Neural cell (in vitro differentiated cells): ENCODE measurements around the gene CHCHD3. TPM values are rescaled to one million over a fixed set of nuclear protein-coding genes. Genes with fewer than 3 reads are reported as not detected.

Experiments used
- H2AFZ ChIP-seq: fragments of 200-600, 300-800 bp; sonication (generic), shearing (Covaris generic); 2 replicates; pipeline ENCODE4 v1.6.0; 2014; ENCODE audit warnings: low read depth, mild to moderate bottlenecking, antibody characterized with exemption, low read length, moderate library complexity
- H3F3A ChIP-seq: fragments of 200-600 bp; shearing (Covaris generic); 2 replicates; pipeline ENCODE4 v1.6.1; 2016; ENCODE audit warnings: mild to moderate bottlenecking, moderate library complexity, mixed read lengths, antibody characterized with exemption, low read length; ENCODE audit not compliant: insufficient read depth, poor library complexity, severe bottlenecking
- H3K27ac ChIP-seq: fragments of 200-600, 300-800 bp; sonication (generic), shearing (Covaris generic); 2 replicates; pipeline ENCODE4 v1.5.1; 2014; ENCODE audit warnings: mild to moderate bottlenecking, low read length, moderate library complexity
- H3K27me3 ChIP-seq: fragments of 300-800, 200-600 bp; sonication (generic), shearing (Covaris generic); 2 replicates; pipeline ENCODE4 v1.6.0; 2014; ENCODE audit warnings: mild to moderate bottlenecking, low read depth, low read length, moderate library complexity; ENCODE audit not compliant: insufficient read depth
- H3K36me3 ChIP-seq: fragments of 300-800, 200-600 bp; sonication (generic), shearing (Covaris generic); 2 replicates; pipeline ENCODE4 v1.5.1; 2014; ENCODE audit warnings: mild to moderate bottlenecking, antibody characterized with exemption, low read length, moderate library complexity; ENCODE audit not compliant: insufficient read depth
- H3K4me2 ChIP-seq: fragments of 300-800, 200-600 bp; sonication (generic), shearing (Covaris generic); 2 replicates; pipeline ENCODE4 v1.6.0; 2014; ENCODE audit warnings: mild to moderate bottlenecking, low read length
- H3K4me3 ChIP-seq: fragments of 300-800, 200-600 bp; sonication (generic), shearing (Covaris generic); 2 replicates; pipeline ENCODE4 v1.5.1; 2014; ENCODE audit warnings: mild to moderate bottlenecking, low read length, moderate library complexity
- H3K79me2 ChIP-seq: fragments of 200-600 bp; shearing (Covaris generic); replicated peaks from 2 replicates; pipeline ENCODE4 v1.6.0; 2014; ENCODE audit warnings: mild to moderate bottlenecking, low read length, moderate library complexity; ENCODE audit not compliant: insufficient read depth
- H3K9ac ChIP-seq: fragments of 300-800, 200-600 bp; sonication (generic), shearing (Covaris generic); 2 replicates; pipeline ENCODE4 v1.6.1; 2016; ENCODE audit warnings: mild to moderate bottlenecking, low read length, mixed read lengths
- H3K9me2 ChIP-seq: fragments of 200-600 bp; shearing (Covaris generic); 2 replicates; pipeline ENCODE4 v1.6.1; 2016; ENCODE audit warnings: mild to moderate bottlenecking, low read length, mixed read lengths; ENCODE audit not compliant: insufficient read depth
- H3K9me3 ChIP-seq: fragments of 200-600, 300-800 bp; sonication (generic), shearing (Covaris generic); 2 replicates; pipeline ENCODE4 v1.6.1; 2016; ENCODE audit warnings: mild to moderate bottlenecking, mixed run types, low read length, moderate library complexity, mixed read lengths
- H4K20me1 ChIP-seq: fragments of 200-600 bp; shearing (Covaris generic); 2 replicates; pipeline ENCODE4 v1.6.1; 2016; ENCODE audit warnings: mild to moderate bottlenecking, mixed run types; ENCODE audit not compliant: insufficient read depth
- CTCF ChIP-seq: fragments of 450-650 bp; IDR thresholded peaks from 2 replicates; pipeline ENCODE4 v1.5.1; 2014; ENCODE audit warnings: antibody characterized with exemption, mild to moderate bottlenecking, moderate library complexity; ENCODE audit not compliant: poor library complexity, severe bottlenecking
- EP300 ChIP-seq: fragments of 450-650 bp; conservative IDR thresholded peaks from 2 replicates; pipeline ENCODE4 v1.6.1; 2014; ENCODE audit warnings: antibody characterized with exemption, mild to moderate bottlenecking, moderate library complexity; ENCODE audit not compliant: poor library complexity, severe bottlenecking
- EZH2 ChIP-seq: fragments of 200-600, 300-800 bp; shearing (Covaris generic), sonication (generic); IDR thresholded peaks from 2 replicates; pipeline ENCODE4 v1.6.1; 2014; ENCODE audit warnings: antibody characterized with exemption, low read length, borderline replicate concordance, mild to moderate bottlenecking; ENCODE audit not compliant: insufficient read depth, poor library complexity, severe bottlenecking
- MXI1 ChIP-seq: fragments of 450-650 bp; conservative IDR thresholded peaks from 2 replicates; pipeline ENCODE4 v1.6.1; 2014; ENCODE audit warnings: antibody characterized with exemption, mild to moderate bottlenecking; ENCODE audit not compliant: poor library complexity, severe bottlenecking
- POLR2AphosphoS5 ChIP-seq: IDR thresholded peaks from 2 replicates; pipeline ENCODE4 v1.6.1; 2012
- RAD21 ChIP-seq: fragments of 450-650 bp; conservative IDR thresholded peaks from 2 replicates; pipeline ENCODE4 v1.6.1; 2014; ENCODE audit warnings: antibody characterized with exemption, mild to moderate bottlenecking, moderate library complexity
- REST ChIP-seq: IDR thresholded peaks from 2 replicates; pipeline ENCODE4 v1.6.1; 2012; ENCODE audit warnings: borderline replicate concordance
- SMC3 ChIP-seq: fragments of 450-650 bp; conservative IDR thresholded peaks from 2 replicates; pipeline ENCODE4 v1.6.1; 2014; ENCODE audit warnings: antibody characterized with exemption, mild to moderate bottlenecking, moderate library complexity; ENCODE audit not compliant: poor library complexity
- TAF1 ChIP-seq: IDR thresholded peaks from 2 replicates; pipeline ENCODE4 v1.6.1; 2012; ENCODE audit warnings: low read depth
- polyA plus RNA-seq: library from polyadenylated mRNA; depleted of rRNA; stranded (reverse); fragments of >200 nt; gene quantifications from 2 replicates; pipeline ENCODE4 v1.2.3, GENCODE V29; 2014

CHCHD3 gene
- polyA plus RNA-seq, 1 donor from 2014 or later: 89.9 TPM

- H3K4me2 ChIP-seq: no peak overlapping the region
- H3K27ac ChIP-seq: no peak overlapping the region
- H3K27me3 ChIP-seq: no peaks in the 10 kb centered on the region
- no peak overlapping the region for H3K9ac ChIP-seq
- H3F3A ChIP-seq: no peaks in the 10 kb centered on the region
- no peaks in the 10 kb centered on the region for H3K79me2 ChIP-seq
- no peak overlapping the region for H3K4me3 ChIP-seq
- no peaks in the 10 kb centered on the region for H3K9me3 ChIP-seq
- TF ChIP-seq RAD21 (no peak), EZH2 (no peak), REST (no peak), CTCF (no peak), EP300 (no peak), MXI1 (no peak), TAF1 (no peak), POLR2AphosphoS5 (no peak), SMC3 (no peak)
- H3K9me2 ChIP-seq: no peaks in the 10 kb centered on the region
- H3K36me3 ChIP-seq: no peaks in the 10 kb centered on the region
- no peaks in the 10 kb centered on the region for H4K20me1 ChIP-seq
- H2AFZ ChIP-seq: no peak overlapping the region
Measured at GRCh38 chr7:133030346-133030745, 51.5 kb downstream of the CHCHD3 start.

- no peak overlapping the region for H3K4me2 ChIP-seq
- TF ChIP-seq EZH2 (no peak), RAD21 (no peak), POLR2AphosphoS5 (no peak), CTCF (no peak), REST (no peak), SMC3 (no peak), MXI1 (no peak), TAF1 (no peak), EP300 (no peak)
Measured at GRCh38 chr7:133029463-133029862, 52.4 kb downstream of the CHCHD3 start.

More at GRCh38 chr7:133029463-133029862, 52.4 kb downstream of the CHCHD3 start:
- H4K20me1 ChIP-seq: no peaks in the 10 kb centered on the region
- no peaks in the 10 kb centered on the region for H3K9me3 ChIP-seq
- no peaks in the 10 kb centered on the region for H3K36me3 ChIP-seq
- H3K27ac ChIP-seq: no peak overlapping the region
- H3K4me3 ChIP-seq: no peak overlapping the region
- no peaks in the 10 kb centered on the region for H3K27me3 ChIP-seq
- no peaks in the 10 kb centered on the region for H3K79me2 ChIP-seq
- no peaks in the 10 kb centered on the region for H3F3A ChIP-seq
- H3K9me2 ChIP-seq: no peaks in the 10 kb centered on the region
- no peak overlapping the region for H3K9ac ChIP-seq
- H2AFZ ChIP-seq: no peak overlapping the region
